GM21737 (cell line): Measurements from ENCODE around the gene MRGPRF.

Source experiments
- ATAC-seq: cut with Tn5 transposase; IDR thresholded peaks from one replicate; pipeline ENCODE4 v1.9.1; 2021; ENCODE audit warnings: mild to moderate bottlenecking, moderate library complexity; ENCODE audit not compliant: unreplicated experiment

The MRGPRF gene

DNA sequence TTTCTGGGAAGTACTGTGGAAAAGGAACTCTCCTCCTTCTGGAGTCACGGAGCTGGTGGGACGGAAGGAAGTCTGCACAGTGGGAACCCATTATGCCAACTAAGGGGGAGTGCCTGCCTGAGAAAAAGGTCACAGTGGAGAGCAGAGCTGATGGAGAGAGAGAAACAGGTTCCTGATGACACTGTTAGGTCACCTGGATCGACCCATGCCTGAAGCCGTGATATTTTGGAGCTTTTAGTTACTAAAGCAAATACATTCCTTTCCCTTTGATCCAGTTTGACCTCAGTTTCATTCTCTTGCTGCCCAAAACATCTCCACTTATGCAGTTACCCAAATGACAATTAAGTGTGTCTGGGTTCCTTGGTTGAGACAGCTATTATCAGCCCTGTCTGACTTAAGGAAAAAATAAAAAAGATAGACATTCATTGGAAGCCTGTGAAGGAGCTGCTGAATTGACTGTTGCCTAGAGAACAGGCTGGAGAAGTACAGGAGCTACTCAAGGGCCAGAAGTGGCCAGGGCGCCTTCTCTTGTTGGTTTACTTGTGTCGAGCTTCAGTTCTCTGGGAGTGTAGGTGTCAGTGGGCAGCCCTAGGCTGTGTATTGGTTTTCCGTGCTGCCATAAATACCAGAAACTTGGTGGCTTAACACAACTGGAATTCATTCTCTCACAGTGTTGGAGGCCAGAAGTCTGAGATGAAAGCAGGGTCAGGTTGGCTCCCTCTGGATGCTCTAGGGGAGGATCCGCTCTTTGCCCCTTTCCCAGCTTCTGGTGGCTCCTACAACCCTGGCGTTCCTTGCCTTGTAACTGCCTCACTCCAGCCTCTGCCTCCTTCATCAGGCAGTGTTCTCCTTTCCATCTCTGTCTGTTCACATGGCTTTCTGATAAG is 45.9 kb downstream of the MRGPRF start:
- no peak for ATAC-seq

GRCh38 chr11:68965901-68966853 is 46.9 kb downstream of the MRGPRF start:
- ATAC-seq = no peak

- ATAC-seq = no peak
These were observed 49.3 kb downstream of the MRGPRF start for GRCh38 chr11:68963779-68964178.

DNA sequence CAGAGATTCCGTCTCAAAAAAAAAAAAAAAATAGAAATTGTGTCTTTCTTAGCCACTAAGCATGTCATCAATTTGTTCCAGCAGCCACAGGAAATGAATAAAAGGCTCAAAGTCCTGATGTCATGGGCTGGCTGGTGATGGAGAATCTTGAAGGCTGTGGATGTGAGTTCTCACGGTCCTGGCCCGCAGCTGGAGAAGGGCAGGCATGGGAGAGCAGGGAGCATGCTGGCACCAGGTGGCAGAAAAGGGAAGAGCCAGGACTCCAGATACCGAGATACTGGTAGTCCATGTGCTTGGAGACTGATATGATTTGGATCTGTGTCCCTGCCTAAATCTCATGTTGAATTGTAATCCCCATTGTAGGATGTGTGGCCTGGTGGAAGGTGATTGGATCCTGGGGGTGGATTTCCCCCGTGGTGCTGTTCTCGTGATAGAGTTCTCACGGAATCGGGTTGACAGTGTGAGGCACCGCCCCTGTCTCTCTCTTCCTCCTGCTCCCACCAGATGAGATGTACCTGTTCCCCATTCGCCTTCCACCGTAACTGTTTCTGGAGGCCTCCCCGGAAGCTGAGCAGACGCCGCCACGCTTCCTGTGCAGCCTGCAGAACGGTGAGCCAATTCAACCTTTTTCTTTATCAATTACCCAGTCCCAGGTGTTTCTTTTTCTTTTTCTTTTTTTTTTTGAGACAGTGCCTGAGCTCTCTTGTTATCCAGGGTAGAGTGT is 50.4 kb downstream of the MRGPRF start:
- no peak for ATAC-seq

DNA sequence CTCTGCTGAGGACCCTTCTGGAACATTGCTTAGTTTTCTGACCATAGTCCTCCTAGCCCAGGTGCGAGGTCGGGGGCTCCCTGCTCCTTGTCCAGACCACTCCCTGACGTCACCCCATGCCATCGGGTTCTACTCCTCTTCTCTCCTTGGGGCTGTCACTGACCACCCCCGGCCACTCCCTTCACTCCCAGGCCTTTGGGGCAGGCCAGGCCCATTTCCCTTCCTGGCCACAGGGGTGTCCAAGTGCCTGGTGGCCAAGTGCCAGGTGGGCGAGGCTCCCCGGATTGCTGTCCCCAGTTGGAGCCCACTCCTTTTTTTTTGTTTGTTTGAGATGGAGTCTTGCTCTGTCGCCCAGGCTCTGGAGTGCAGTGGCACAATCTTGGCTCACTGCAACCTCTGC is 51.8 kb downstream of the MRGPRF start:
- no peak for ATAC-seq

DNA sequence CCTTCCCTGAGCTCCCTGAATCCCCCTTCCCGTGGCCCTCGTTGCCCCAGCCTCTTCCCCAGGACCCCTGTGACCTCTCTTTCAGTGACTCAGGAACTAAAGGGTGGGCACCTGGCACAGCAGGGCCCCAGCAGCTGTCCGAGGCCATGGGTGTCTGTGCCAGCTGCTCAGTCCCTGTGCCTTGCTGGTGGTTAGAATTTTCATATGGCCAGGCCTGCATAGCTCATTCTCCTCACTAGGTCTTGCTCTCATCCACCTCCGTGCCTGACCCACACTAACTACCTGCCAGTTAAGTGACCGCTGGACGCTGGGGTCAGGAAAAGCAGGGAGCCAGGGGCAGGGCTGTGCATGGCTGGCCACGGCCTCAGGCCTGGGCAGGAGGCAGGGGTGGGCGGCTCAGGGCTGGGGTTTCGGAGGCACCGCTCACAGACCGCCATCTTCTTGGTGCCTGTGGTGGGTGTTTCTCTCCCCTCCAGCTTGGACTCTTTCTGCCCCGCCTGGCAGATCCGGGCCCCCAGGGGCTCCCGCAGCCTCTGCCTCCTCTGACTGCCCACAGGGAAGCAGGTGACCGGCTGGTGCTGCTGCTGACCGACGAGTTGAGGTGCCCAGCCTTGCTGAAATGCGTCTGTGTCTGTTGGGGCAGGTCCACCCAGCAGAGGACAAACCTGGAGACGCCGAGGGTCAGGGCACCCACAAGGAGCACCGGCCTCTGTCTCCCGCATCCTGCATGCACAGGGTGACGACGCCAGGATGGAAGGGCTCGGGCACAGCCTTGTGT is 52.6 kb downstream of the MRGPRF start:
- no peak for ATAC-seq

- ATAC-seq = no peak
These were observed 53.4 kb downstream of the MRGPRF start for GRCh38 chr11:68959465-68960293.

- no peak for ATAC-seq
These were observed 54.8 kb downstream of the MRGPRF start for GRCh38 chr11:68958211-68958610.

DNA sequence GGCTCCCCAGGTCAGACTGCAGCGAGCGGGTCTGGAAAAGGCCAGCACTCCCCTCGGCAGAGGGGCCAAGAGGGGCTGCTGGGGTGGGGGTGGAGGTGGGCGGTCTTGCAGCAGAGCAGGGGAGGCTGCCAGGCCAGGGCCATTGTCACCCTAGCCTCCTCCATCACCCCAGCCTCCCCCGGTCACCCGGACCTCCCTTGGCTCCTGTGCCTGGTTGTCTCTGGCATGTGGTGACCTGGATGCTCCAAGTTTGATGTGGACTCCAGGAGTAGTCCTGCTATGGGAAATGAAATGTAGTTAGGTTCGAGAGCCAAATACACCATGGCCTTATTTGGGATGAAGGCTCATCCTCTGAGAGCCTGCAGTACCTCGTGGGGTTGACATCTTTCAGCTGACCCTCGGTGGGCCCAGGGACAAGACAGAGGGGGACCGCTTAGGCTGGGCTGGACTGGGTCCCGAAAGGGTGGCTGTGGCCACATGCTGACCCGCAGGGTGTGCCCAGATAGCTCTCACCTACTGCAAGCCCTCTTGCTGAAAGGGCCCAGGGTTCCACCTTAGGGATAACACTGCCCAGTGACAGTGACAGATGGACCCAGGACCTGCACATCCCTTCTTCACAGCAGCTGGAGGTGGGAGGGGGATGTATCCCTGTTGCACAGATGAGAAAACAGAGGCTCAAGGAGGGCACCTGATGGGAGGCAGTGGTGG is 56.3 kb downstream of the MRGPRF start:
- no peak for ATAC-seq

GRCh38 chr11:68956142-68956541 is 56.9 kb downstream of the MRGPRF start:
- ATAC-seq = no peak

DNA sequence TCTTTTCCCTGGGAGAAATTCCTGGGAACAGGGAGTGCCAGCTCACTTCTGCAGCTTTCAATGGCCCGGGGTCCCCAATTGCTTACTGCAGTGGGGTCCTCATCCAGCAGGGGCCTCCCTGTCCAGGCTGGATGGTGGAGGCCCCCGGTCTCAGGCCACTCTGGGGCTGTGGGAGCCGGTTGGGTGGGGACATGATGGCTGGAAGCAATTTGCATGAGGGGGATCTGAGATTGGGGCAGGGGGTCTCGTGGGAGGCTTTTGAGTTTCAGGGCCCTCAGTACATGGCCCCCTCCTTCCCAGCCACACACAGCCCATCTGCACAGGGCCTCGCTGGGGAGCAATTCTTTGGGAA is 57.5 kb downstream of the MRGPRF start:
- ATAC-seq = no peak

- ATAC-seq = no peak
These were observed 58.0 kb downstream of the MRGPRF start for GRCh38 chr11:68954836-68955606.
